Measurements from ENCODE around the gene ZNF174. TPM values are rescaled to one million over a fixed set of nuclear protein-coding genes. Genes with fewer than 3 reads are reported as not detected.

Gene ZNF174
- total RNA-seq, 3 donors from 2014 or later = 9.3 to 17.7 (median 12.8) TPM

- peak; percentile 18 for TF ChIP-seq POLR2A (IDR thresholded peaks at IDR 0.05)
- TF ChIP-seq CTCF (IDR thresholded peaks at IDR 0.05) = no peak
- TF ChIP-seq POLR2AphosphoS5 (IDR thresholded peaks at IDR 0.05) = peak in 1 of 3 donors; percentile 49
- DNase-seq (ENCODE audit: low spot score in 2 of 2) = peak; percentile 78 to 83
- Histone ChIP-seq H3K9me3 (peaks cover 12 to 24% of the 10 kb centered on the region in 2 donors), H3K36me3 (no peaks in the 10 kb centered on the region), H3K4me3 (peak within 1 kb of the TSS; percentile 59 to 75 (median 59)), H3K27ac (peak within 1 kb of the TSS; percentile 71 to 90), H3K4me1 (no peaks in the 10 kb centered on the region), H3K27me3 (no peaks in the 10 kb centered on the region)
- intact Hi-C loops (cut with DNase I; ENCODE audit: low total_unique reads) = no loop called here
Observed at GRCh38 chr16:3443108-3444031, 42.4 kb downstream of the ZNF174 start, which contains the start of the genes NAA60 and ZNF597. NAA60 (plus strand) TSS chr16:3443680; CDS start chr16:3476228, 32,548 bp downstream. ZNF597 (minus strand) TSS chr16:3443504; CDS start chr16:3443153, 351 bp downstream.

- H3K4me1 ChIP-seq = no peaks in the 10 kb centered on the region
- H3K36me3 ChIP-seq = no peaks in the 10 kb centered on the region
- H3K27me3 ChIP-seq = no peaks in the 10 kb centered on the region
- H3K9me3 ChIP-seq = peaks cover 11 to 22% of the 10 kb centered on the region in 2 donors
- DNase-seq (ENCODE audit: low spot score in 2 of 2) = no peak
- H3K4me3 ChIP-seq = peak overlapping the region; percentile 59 to 75 (median 59)
- H3K27ac ChIP-seq = peak overlapping the region; percentile 71 to 90
- intact Hi-C loops (cut with DNase I; ENCODE audit: low total_unique reads) = no loop called here
- TF ChIP-seq POLR2AphosphoS5 (IDR thresholded peaks at IDR 0.05) = peak in 1 of 3 donors; percentile 9
- TF ChIP-seq CTCF (IDR thresholded peaks at IDR 0.05) = peak in 1 of 3 donors; percentile 14
- TF ChIP-seq POLR2A (IDR thresholded peaks at IDR 0.05) = no peak
Observed at GRCh38 chr16:3444032-3444388, 43.0 kb downstream of the ZNF174 start.

GRCh38 chr16:3454093-3454492 is 53.1 kb downstream of the ZNF174 start:
- Histone ChIP-seq H3K27me3 (no peaks in the 10 kb centered on the region), H3K4me1 (no peaks in the 10 kb centered on the region), H3K27ac (no peak overlapping the region), H3K4me3 (no peak overlapping the region), H3K36me3 (no peaks in the 10 kb centered on the region), H3K9me3 (no peaks in the 10 kb centered on the region)
- intact Hi-C loops (cut with DNase I; ENCODE audit: low total_unique reads) = no loop called here
- no peak for TF ChIP-seq POLR2A (IDR thresholded peaks at IDR 0.05)
- no peak for TF ChIP-seq CTCF (IDR thresholded peaks at IDR 0.05)
- no peak for TF ChIP-seq POLR2AphosphoS5 (IDR thresholded peaks at IDR 0.05)
- DNase-seq (ENCODE audit: low spot score in 2 of 2) = no peak

- H3K9me3 ChIP-seq = no peaks in the 10 kb centered on the region
- intact Hi-C loops (cut with DNase I; ENCODE audit: low total_unique reads) = no loop called here
- DNase-seq (ENCODE audit: low spot score in 2 of 2) = no peak
- H3K27me3 ChIP-seq = no peaks in the 10 kb centered on the region
- no peaks in the 10 kb centered on the region for H3K36me3 ChIP-seq
- H3K27ac ChIP-seq = no peak overlapping the region
- no peak overlapping the region for H3K4me3 ChIP-seq
- TF ChIP-seq CTCF (IDR thresholded peaks at IDR 0.05) = no peak
- no peak for TF ChIP-seq POLR2A (IDR thresholded peaks at IDR 0.05)
- TF ChIP-seq POLR2AphosphoS5 (IDR thresholded peaks at IDR 0.05) = no peak
- H3K4me1 ChIP-seq = peaks cover 0 to 3% of the 10 kb centered on the region in 2 donors
Observed at GRCh38 chr16:3454631-3455147, 53.7 kb downstream of the ZNF174 start.
